Ovary (tissue), 9 donors: ENCODE measurements around the gene MC4R. TPM values are rescaled to one million over a fixed set of nuclear protein-coding genes. Genes with fewer than 3 reads are reported as not detected.

Source experiments
- DNase-seq, 5 donors: peaks; one replicate each; pipeline ENCODE4 v3.0.0-alpha.2; 2019 to 2020
- H3K27ac ChIP-seq, 2 donors: fragments of 200-600 bp; one replicate each; pipeline versions ENCODE4 v1.5.1 to v1.8.0; 2019 to 2022
- H3K27me3 ChIP-seq: fragments of 200-600 bp; one replicate; pipeline ENCODE4 v1.8.0; 2022
- H3K36me3 ChIP-seq: fragments of 200-600 bp; sonication (generic); one replicate; pipeline ENCODE4 v1.5.1; 2019
- H3K4me1 ChIP-seq: one replicate; pipeline ENCODE4 v1.8.1; 2013; ENCODE audit warnings: mild to moderate bottlenecking, moderate library complexity; ENCODE audit not compliant: insufficient read depth
- H3K4me3 ChIP-seq: fragments of 200-600 bp; sonication (generic); one replicate; pipeline ENCODE4 v1.5.1; 2017
- H3K9me3 ChIP-seq, 2 donors: fragments of 200-600 bp in 1 of 2; sonication (generic) in 1 of 2; one replicate each; pipeline versions ENCODE4 v1.5.1 to v1.8.1; 2013 to 2019; ENCODE audit warnings: mild to moderate bottlenecking in 1 of 2, moderate library complexity in 1 of 2
- CTCF ChIP-seq, 3 donors: fragments of 450-650 bp in 2 of 3; fragments of 200-600 bp in 1 of 3; IDR thresholded peaks; one replicate each; pipeline versions ENCODE4 v1.5.1 to v1.8.0; 2016 to 2022; ENCODE audit warnings: antibody characterized with exemption in 3 of 3, mild to moderate bottlenecking in 1 of 3
- EP300 ChIP-seq: sonication (generic); formaldehyde crosslinking; IDR thresholded peaks from one replicate; pipeline ENCODE4 v1.6.1; 2017; ENCODE audit warnings: antibody characterized with exemption
- POLR2A ChIP-seq: fragments of 450-650 bp; IDR thresholded peaks from one replicate; pipeline ENCODE4 v1.6.1; 2017; ENCODE audit warnings: antibody characterized with exemption, mild to moderate bottlenecking, moderate library complexity
- WGBS, 3 donors: extraction: QIAGEN DNeasy Blood & Tissue Kit in 1 of 3; methylation state at CpG; one replicate each; pipeline versions ENCODE4 v1.1.5 to v1.1.7; 2013 to 2017; 5-methylcytosine and 5-hydroxymethylcytosine counted together
- intact Hi-C, 4 donors: fragments of 100-400 bp; cut with DNase I; formaldehyde crosslinking; loops; one replicate each; pipeline versions ENCODE4 v1.11.0 to v1.15.1; 2022 to 2023
- polyA plus RNA-seq, 2 donors: library from polyadenylated mRNA; stranded (reverse); fragments of 200-250 nt in 1 of 2; fragments of 350-450 nt in 1 of 2; fragmentation: Illumina TruSeq in 1 of 2; extraction: RNeasy Lipid Tissue Mini Kit (QIAGEN cat#74804) in 1 of 2; gene quantifications; one replicate each; pipeline ENCODE4 v1.2.3, GENCODE V29; 2013 to 2014
- total RNA-seq, 7 donors: library from RNA; depleted of rRNA in 2 of 7; stranded (reverse); fragments of >200 nt in 2 of 7; fragmentation: NEBNext Ultra II Directional in 3 of 7; extraction: Animal tissue kit (Norgen Biotek cat#: 25700) in 3 of 7; gene quantifications; one replicate each; pipeline versions ENCODE4 v1.1.0 to v1.2.4, GENCODE V29; 2016 to 2023
- donor health status: DM: no; HTN: no; CAD: no; lungs with moderate emphysema.
- donor health status: DM: no; HTN: no; CAD: no.
- donor health status: Bipolar disorder and iron deficiency.
- donor health status: DM: yes; HTN: yes; CAD: no.
- donor health status: DM: no; HTN: no; CAD: no.
- donor health status: DM: yes; HTN: yes; CAD: no.

Gene MC4R
- total and polyA plus RNA-seq, 9 donors, result 0.36 to 0.80 (median 0.45) TPM; not detected in 6

GRCh38 chr18:60329131-60329530 lies 43.4 kb downstream of the MC4R start:
- Histone ChIP-seq H3K4me3 (no peak overlapping the region), H3K36me3 (no peaks in the 10 kb centered on the region), H3K27ac (no peak overlapping the region), H3K9me3 (no peaks in the 10 kb centered on the region), H3K4me1 (no peaks in the 10 kb centered on the region), H3K27me3 (no peaks in the 10 kb centered on the region)
- TF ChIP-seq EP300 (no peak), CTCF (IDR thresholded peaks at IDR 0.05) (no peak), POLR2A (no peak)
- DNase-seq, result no peak
- intact Hi-C loops, result no loop called here

GRCh38 chr18:60327880-60328279 lies 44.7 kb downstream of the MC4R start:
- TF ChIP-seq EP300 (no peak), POLR2A (no peak), CTCF (IDR thresholded peaks at IDR 0.05) (no peak)
- intact Hi-C loops, result no loop called here
- DNase-seq, result no peak
- H3K27me3 ChIP-seq, result no peaks in the 10 kb centered on the region
- H3K4me1 ChIP-seq, result no peaks in the 10 kb centered on the region
- H3K36me3 ChIP-seq, result no peaks in the 10 kb centered on the region
- no peaks in the 10 kb centered on the region for H3K9me3 ChIP-seq
- H3K27ac ChIP-seq, result no peak overlapping the region
- 66 to 94% (median 91%) methylated on average over 2 of the region's 2 CpGs for WGBS, 3 donors
- H3K4me3 ChIP-seq, result no peak overlapping the region

- Histone ChIP-seq H3K4me1 (no peaks in the 10 kb centered on the region), H3K36me3 (no peaks in the 10 kb centered on the region), H3K27ac (no peak overlapping the region), H3K4me3 (no peak overlapping the region), H3K9me3 (no peaks in the 10 kb centered on the region), H3K27me3 (no peaks in the 10 kb centered on the region)
- TF ChIP-seq CTCF (IDR thresholded peaks at IDR 0.05) (no peak), EP300 (no peak), POLR2A (no peak)
- intact Hi-C loops, result no loop called here
- no peak for DNase-seq
Observed at GRCh38 chr18:60322591-60322990, 50.0 kb downstream of the MC4R start.
